Smooth muscle cell (in vitro differentiated cells): ENCODE results near the gene ANO6. TPM values are rescaled to one million over a fixed set of nuclear protein-coding genes. Genes with fewer than 3 reads are reported as not detected.

Source experiments
- DNase-seq: peaks from one replicate; lab custom pipeline; 2025; ENCODE audit not compliant: unreplicated experiment; lab: John Stamatoyannopoulos, UW
- H2AFZ ChIP-seq: fragments of 200-600 bp; sonication (generic); 2 replicates; pipeline ENCODE4 v1.6.0; 2016; ENCODE audit warnings: antibody characterized with exemption, low read depth, mild to moderate bottlenecking
- H3F3A ChIP-seq: fragments of 200-600 bp; sonication (generic); 2 replicates; pipeline ENCODE4 v1.6.0; 2017; ENCODE audit warnings: antibody characterized with exemption, low read depth
- H3K27ac ChIP-seq: fragments of 200-600 bp; sonication (generic); 2 replicates; pipeline ENCODE4 v1.5.1; 2016; ENCODE audit warnings: low read depth, mild to moderate bottlenecking
- H3K27me3 ChIP-seq: fragments of 200-600 bp; sonication (generic); 2 replicates; pipeline ENCODE4 v1.6.1; 2016; ENCODE audit warnings: low read depth, mild to moderate bottlenecking
- H3K36me3 ChIP-seq: fragments of 200-600 bp; sonication (generic); 2 replicates; pipeline ENCODE4 v1.5.1; 2016; ENCODE audit warnings: low read depth
- H3K4me1 ChIP-seq: fragments of 200-600 bp; sonication (generic); 2 replicates; pipeline ENCODE4 v1.5.1; 2016; ENCODE audit warnings: low read depth
- H3K4me2 ChIP-seq: fragments of 200-600 bp; sonication (generic); 2 replicates; pipeline ENCODE4 v1.6.0; 2016; ENCODE audit warnings: mild to moderate bottlenecking
- H3K4me3 ChIP-seq: fragments of 200-600 bp; sonication (generic); 2 replicates; pipeline ENCODE4 v1.5.1; 2016; ENCODE audit warnings: mild to moderate bottlenecking
- H3K79me2 ChIP-seq: fragments of 200-600 bp; sonication (generic); 2 replicates; pipeline ENCODE4 v1.6.0; 2016; ENCODE audit warnings: low read depth, mild to moderate bottlenecking
- H3K9ac ChIP-seq: fragments of 200-600 bp; sonication (generic); 2 replicates; pipeline ENCODE4 v1.6.0; 2016; ENCODE audit warnings: low read depth
- H3K9me3 ChIP-seq: fragments of 200-600 bp; sonication (generic); replicated peaks from 2 replicates; pipeline ENCODE4 v1.5.1; 2016; ENCODE audit warnings: low read depth
- H4K20me1 ChIP-seq: fragments of 200-600 bp; sonication (generic); 2 replicates; pipeline ENCODE4 v1.6.0; 2016; ENCODE audit warnings: low read depth
- CTCF ChIP-seq: fragments of 200-600 bp; sonication (generic); IDR thresholded peaks from 2 replicates; pipeline ENCODE4 v1.5.1; 2017; ENCODE audit warnings: borderline replicate concordance, mild to moderate bottlenecking, antibody characterized with exemption; ENCODE audit not compliant: insufficient read depth, poor library complexity, severe bottlenecking
- WGBS: methylation state at CpG from one replicate; pipeline ENCODE4 v1.1.7; 2016; ENCODE audit warnings: low lambda C conversion rate; 5-methylcytosine and 5-hydroxymethylcytosine counted together
- polyA plus RNA-seq: library from polyadenylated mRNA; unstranded; fragments of >200 nt; fragmentation: Nextera tagmentation; extraction: Ambion mirVana; gene quantifications from 2 replicates; pipeline ENCODE4 v1.2.1, GENCODE V29; 2016
- total RNA-seq: library from RNA; depleted of rRNA; stranded (reverse); fragments of >200 nt; gene quantifications from 2 replicates; pipeline ENCODE4 v1.2.3, GENCODE V29; 2014

ANO6 gene
- total and polyA plus RNA-seq, 2 experiments from 2014 or later: 44.8 to 106 TPM

- WGBS: 92% methylated on average over 1 of the region's 1 CpG
- H3F3A ChIP-seq: no peaks in the 10 kb centered on the region
- H2AFZ ChIP-seq: no peak overlapping the region
- no peaks in the 10 kb centered on the region for H3K27me3 ChIP-seq
- no peak overlapping the region for H3K9ac ChIP-seq
- DNase-seq: no peak
- peak overlapping the region; percentile 13 for H3K27ac ChIP-seq
- H3K36me3 ChIP-seq: no peaks in the 10 kb centered on the region
- H3K4me3 ChIP-seq: no peak overlapping the region
- TF ChIP-seq CTCF: no peak
- no peaks in the 10 kb centered on the region for H3K4me1 ChIP-seq
- H3K79me2 ChIP-seq: peaks cover 46% of the 10 kb centered on the region
- no peak overlapping the region for H3K4me2 ChIP-seq
- peaks cover 30% of the 10 kb centered on the region for H4K20me1 ChIP-seq
- no peaks in the 10 kb centered on the region for H3K9me3 ChIP-seq
These were observed 94.1 kb downstream of the ANO6 start for GRCh38 chr12:45309836-45310626.

GRCh38 chr12:45310627-45310968 is 94.7 kb downstream of the ANO6 start:
- H3K27ac ChIP-seq: peak overlapping the region; percentile 13
- H3K4me2 ChIP-seq: no peak overlapping the region

GRCh38 chr12:45312012-45312411 is 96.1 kb downstream of the ANO6 start:
- TF ChIP-seq CTCF: no peak
- H3K9me3 ChIP-seq: no peaks in the 10 kb centered on the region
- no peaks in the 10 kb centered on the region for H3K36me3 ChIP-seq
- no peaks in the 10 kb centered on the region for H3K27me3 ChIP-seq
- peaks cover 51% of the 10 kb centered on the region for H3K79me2 ChIP-seq
- WGBS: 100% methylated on average over 1 of the region's 1 CpG
- H3F3A ChIP-seq: no peaks in the 10 kb centered on the region
- H2AFZ ChIP-seq: no peak overlapping the region
- DNase-seq: no peak
- H3K9ac ChIP-seq: no peak overlapping the region
- no peak overlapping the region for H3K27ac ChIP-seq
- no peak overlapping the region for H3K4me3 ChIP-seq
- H3K4me2 ChIP-seq: no peak overlapping the region
- H3K4me1 ChIP-seq: no peaks in the 10 kb centered on the region
- H4K20me1 ChIP-seq: peaks cover 30% of the 10 kb centered on the region

More at GRCh38 chr12:45310627-45310968, 94.7 kb downstream of the ANO6 start:
- H3K9me3 ChIP-seq: no peaks in the 10 kb centered on the region
- no peak for DNase-seq
- no peak for TF ChIP-seq CTCF
- no peak overlapping the region for H3K9ac ChIP-seq
- H3K27me3 ChIP-seq: no peaks in the 10 kb centered on the region
- no peaks in the 10 kb centered on the region for H3K4me1 ChIP-seq
- 100% methylated on average over 1 of the region's 1 CpG for WGBS
- H3K4me3 ChIP-seq: no peak overlapping the region
- H3F3A ChIP-seq: no peaks in the 10 kb centered on the region
- no peaks in the 10 kb centered on the region for H3K36me3 ChIP-seq
- H4K20me1 ChIP-seq: peaks cover 30% of the 10 kb centered on the region
- no peak overlapping the region for H2AFZ ChIP-seq
- H3K79me2 ChIP-seq: peaks cover 48% of the 10 kb centered on the region

- no peak overlapping the region for H3K27ac ChIP-seq
- peaks cover 25% of the 10 kb centered on the region for H4K20me1 ChIP-seq
- no peak overlapping the region for H3K4me3 ChIP-seq
- no peaks in the 10 kb centered on the region for H3K36me3 ChIP-seq
- no peaks in the 10 kb centered on the region for H3K4me1 ChIP-seq
- WGBS: 100% methylated on average over 1 of the region's 1 CpG
- H3K9ac ChIP-seq: no peak overlapping the region
- no peak overlapping the region for H3K4me2 ChIP-seq
- no peaks in the 10 kb centered on the region for H3K27me3 ChIP-seq
- DNase-seq: no peak
- no peaks in the 10 kb centered on the region for H3K9me3 ChIP-seq
- no peaks in the 10 kb centered on the region for H3F3A ChIP-seq
- peaks cover 42% of the 10 kb centered on the region for H3K79me2 ChIP-seq
- no peak overlapping the region for H2AFZ ChIP-seq
- no peak for TF ChIP-seq CTCF
These were observed 98.9 kb downstream of the ANO6 start for GRCh38 chr12:45314770-45315169.
